Caco-2 (cell line): ENCODE data around the gene PPARA. TPM values are rescaled to one million over a fixed set of nuclear protein-coding genes. Genes with fewer than 3 reads are reported as not detected.

Experiments
- BruUV-seq: library from RNA; stranded (reverse); fragments of 400-500 nt; replicated peaks from 2 replicates; lab custom pipeline; 2021; lab: Mats Ljungman, UMichigan
- CTCF ChIA-PET: fragments of 300-600 bp; sonication (Branson Sonifier 250); formaldehyde crosslinking; loops from one replicate; lab custom pipeline; 2022; ENCODE audit warnings: antibody characterized with exemption; lab: Charles Lee
- POLR2A ChIA-PET: fragments of 300-600 bp; sonication (Branson Sonifier 250); formaldehyde crosslinking; loops from one replicate; lab custom pipeline; 2022; ENCODE audit warnings: antibody characterized with exemption; lab: Charles Lee
- DNase-seq, 2 experiments: peaks; one replicate each; pipeline versions ENCODE4 v3.0.0 to v3.0.0-alpha.2; 2020 to 2022
- H3K27me3 ChIP-seq: replicated peaks from 2 replicates; pipeline ENCODE4 v1.6.0; 2011; ENCODE audit warnings: low read length; ENCODE audit not compliant: control insufficient read depth, insufficient read depth
- H3K36me3 ChIP-seq: 2 replicates; pipeline ENCODE4 v1.5.1; 2011; ENCODE audit warnings: low read length; ENCODE audit not compliant: control insufficient read depth, insufficient read depth
- H3K4me1 ChIP-seq: fragments of 250-450 bp; sonication (Bioruptor Pico); 2 replicates; pipeline ENCODE4 v1.5.1; 2020; ENCODE audit warnings: mild to moderate bottlenecking
- H3K4me3 ChIP-seq: 2 replicates; pipeline ENCODE4 v1.5.1; 2011; ENCODE audit warnings: low read depth, mild to moderate bottlenecking, control low read depth, low read length
- H3K9me3 ChIP-seq: fragments of 250-450 bp; sonication (Bioruptor Pico); 2 replicates; pipeline ENCODE4 v1.5.1; 2020; ENCODE audit warnings: mild to moderate bottlenecking, moderate library complexity
- H3K27ac Mint-ChIP-seq: one replicate; pipeline ENCODE4 v1.8.0; 2022; ENCODE audit warnings: mixed read lengths; ENCODE audit not compliant: unreplicated experiment
- H3K27me3 Mint-ChIP-seq: one replicate; pipeline ENCODE4 v1.8.0; 2022; ENCODE audit warnings: mixed read lengths; ENCODE audit not compliant: insufficient read depth, unreplicated experiment
- H3K36me3 Mint-ChIP-seq: one replicate; pipeline ENCODE4 v1.8.0; 2022; ENCODE audit warnings: mild to moderate bottlenecking, mixed read lengths; ENCODE audit not compliant: insufficient read depth, unreplicated experiment
- H3K4me1 Mint-ChIP-seq: one replicate; pipeline ENCODE4 v1.8.0; 2022; ENCODE audit warnings: low read depth, mixed read lengths; ENCODE audit not compliant: unreplicated experiment
- H3K4me3 Mint-ChIP-seq: one replicate; pipeline ENCODE4 v1.8.0; 2022; ENCODE audit warnings: mild to moderate bottlenecking, moderate library complexity, mixed read lengths; ENCODE audit not compliant: unreplicated experiment
- H3K9me3 Mint-ChIP-seq: one replicate; pipeline ENCODE4 v1.8.0; 2022; ENCODE audit warnings: mixed read lengths; ENCODE audit not compliant: unreplicated experiment
- intact Hi-C: fragments of 100-400 bp; cut with micrococcal nuclease; formaldehyde crosslinking; loops from one replicate; pipeline ENCODE4 v1.10.0; 2022; ENCODE audit not compliant: unreplicated experiment
- total RNA-seq: library from RNA; stranded (reverse); gene quantifications from 2 replicates; pipeline ENCODE4 v1.2.3, GENCODE V29; 2022
- TF ChIP-seq, protein P1 (sequence below), 2 experiments: fragments of 200-600 bp in 1 of 2; IDR thresholded peaks; 1 replicate in 1 of 2; 2 replicates in 1 of 2; pipeline versions ENCODE4 v1.5.1 to v1.8.0; 2011 to 2022; ENCODE audit warnings: antibody characterized with exemption in 1 of 2, control low read depth in 1 of 2, inconsistent platforms in 1 of 2, low read depth in 1 of 2, low read length in 1 of 2, mild to moderate bottlenecking in 1 of 2, moderate library complexity in 1 of 2; ENCODE audit not compliant: insufficient read depth in 1 of 2, severe bottlenecking in 1 of 2, unreplicated experiment in 1 of 2

The PPARA gene
- total RNA-seq, 1 experiment from 2014 or later = 13.4 TPM

DNA sequence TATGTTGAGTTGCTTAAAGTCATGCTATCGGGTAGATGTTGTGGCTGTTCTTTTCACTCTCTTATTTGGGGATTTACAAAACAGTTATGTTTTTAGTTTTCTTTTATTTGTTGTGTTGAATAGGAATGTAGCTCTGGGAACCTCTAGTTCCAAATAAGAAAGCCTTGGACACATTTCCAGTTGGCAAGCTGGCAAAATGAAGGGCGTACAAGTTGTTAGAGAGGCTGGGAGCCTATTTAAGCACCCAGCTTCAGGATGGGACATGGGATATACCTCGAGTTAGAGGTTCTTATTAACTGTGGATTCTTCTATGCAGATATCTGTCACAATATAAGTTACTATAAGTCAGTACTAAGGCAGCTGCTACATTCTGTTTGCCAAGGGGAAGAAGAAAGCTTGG is 22.8 kb downstream of the PPARA start:
- Mint-ChIP-seq H3K9me3 (peaks cover 19% of the 10 kb centered on the region), H3K27ac (no peak overlapping the region), H3K27me3 (no peaks in the 10 kb centered on the region), H3K36me3 (peaks cover 6% of the 10 kb centered on the region), H3K4me3 (no peak overlapping the region), H3K4me1 (no peaks in the 10 kb centered on the region)
- intact Hi-C loops = no loop called here
- Histone ChIP-seq H3K27me3 (no peaks in the 10 kb centered on the region), H3K4me3 (no peak overlapping the region), H3K4me1 (no peaks in the 10 kb centered on the region), H3K9me3 (peaks cover 17% of the 10 kb centered on the region), H3K36me3 (no peaks in the 10 kb centered on the region)
- TF ChIP-seq, protein P1, sequence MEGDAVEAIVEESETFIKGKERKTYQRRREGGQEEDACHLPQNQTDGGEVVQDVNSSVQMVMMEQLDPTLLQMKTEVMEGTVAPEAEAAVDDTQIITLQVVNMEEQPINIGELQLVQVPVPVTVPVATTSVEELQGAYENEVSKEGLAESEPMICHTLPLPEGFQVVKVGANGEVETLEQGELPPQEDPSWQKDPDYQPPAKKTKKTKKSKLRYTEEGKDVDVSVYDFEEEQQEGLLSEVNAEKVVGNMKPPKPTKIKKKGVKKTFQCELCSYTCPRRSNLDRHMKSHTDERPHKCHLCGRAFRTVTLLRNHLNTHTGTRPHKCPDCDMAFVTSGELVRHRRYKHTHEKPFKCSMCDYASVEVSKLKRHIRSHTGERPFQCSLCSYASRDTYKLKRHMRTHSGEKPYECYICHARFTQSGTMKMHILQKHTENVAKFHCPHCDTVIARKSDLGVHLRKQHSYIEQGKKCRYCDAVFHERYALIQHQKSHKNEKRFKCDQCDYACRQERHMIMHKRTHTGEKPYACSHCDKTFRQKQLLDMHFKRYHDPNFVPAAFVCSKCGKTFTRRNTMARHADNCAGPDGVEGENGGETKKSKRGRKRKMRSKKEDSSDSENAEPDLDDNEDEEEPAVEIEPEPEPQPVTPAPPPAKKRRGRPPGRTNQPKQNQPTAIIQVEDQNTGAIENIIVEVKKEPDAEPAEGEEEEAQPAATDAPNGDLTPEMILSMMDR (IDR thresholded peaks at IDR 0.05; ENCODE audit: insufficient read depth in 1 of 2, low read depth in 1 of 2, low read length in 1 of 2, severe bottlenecking in 1 of 2, unreplicated experiment in 1 of 2) = no peak
- POLR2A ChIA-PET = no interaction called here
- no TSS peak for BruUV-seq
- CTCF ChIA-PET = no interaction called here
- DNase-seq = no peak

DNA sequence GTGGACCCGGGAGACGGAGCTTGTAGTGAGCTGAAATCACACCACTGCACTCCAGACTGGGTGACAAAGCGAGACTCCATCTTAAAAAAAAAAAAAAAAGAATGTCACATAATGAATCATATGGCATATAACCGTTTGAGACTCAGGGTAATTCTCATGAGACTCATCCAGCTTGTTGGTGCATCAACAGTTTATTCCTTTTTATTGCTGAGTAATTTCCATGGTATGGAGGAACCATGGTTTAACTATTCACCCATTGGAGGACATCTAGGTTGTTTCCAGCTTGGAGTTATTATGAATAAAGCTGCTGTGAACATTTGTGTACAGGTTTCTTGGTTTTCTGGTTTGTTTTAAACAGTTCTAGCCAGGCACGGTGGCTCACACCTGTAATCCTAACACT is 25.3 kb downstream of the PPARA start:
- DNase-seq = no peak
- H3K9me3 ChIP-seq = peaks cover 26% of the 10 kb centered on the region
- H3K27me3 Mint-ChIP-seq = no peaks in the 10 kb centered on the region
- POLR2A ChIA-PET = no interaction called here
- no peak overlapping the region for H3K27ac Mint-ChIP-seq
- no peak overlapping the region for H3K4me3 ChIP-seq
- intact Hi-C loops = no loop called here
- H3K36me3 ChIP-seq = no peaks in the 10 kb centered on the region
- TF ChIP-seq, protein P1 (IDR thresholded peaks at IDR 0.05; ENCODE audit: insufficient read depth in 1 of 2, low read depth in 1 of 2, low read length in 1 of 2, severe bottlenecking in 1 of 2, unreplicated experiment in 1 of 2) = no peak
- no peaks in the 10 kb centered on the region for H3K27me3 ChIP-seq
- peaks cover 3% of the 10 kb centered on the region; the same call in 1 of the 2 replicates for H3K4me1 ChIP-seq
- no peak overlapping the region for H3K4me3 Mint-ChIP-seq
- CTCF ChIA-PET = no interaction called here
- BruUV-seq = no TSS peak
- H3K4me1 Mint-ChIP-seq = no peaks in the 10 kb centered on the region
- H3K9me3 Mint-ChIP-seq = peaks cover 32% of the 10 kb centered on the region
- H3K36me3 Mint-ChIP-seq = peaks cover 21% of the 10 kb centered on the region

DNA sequence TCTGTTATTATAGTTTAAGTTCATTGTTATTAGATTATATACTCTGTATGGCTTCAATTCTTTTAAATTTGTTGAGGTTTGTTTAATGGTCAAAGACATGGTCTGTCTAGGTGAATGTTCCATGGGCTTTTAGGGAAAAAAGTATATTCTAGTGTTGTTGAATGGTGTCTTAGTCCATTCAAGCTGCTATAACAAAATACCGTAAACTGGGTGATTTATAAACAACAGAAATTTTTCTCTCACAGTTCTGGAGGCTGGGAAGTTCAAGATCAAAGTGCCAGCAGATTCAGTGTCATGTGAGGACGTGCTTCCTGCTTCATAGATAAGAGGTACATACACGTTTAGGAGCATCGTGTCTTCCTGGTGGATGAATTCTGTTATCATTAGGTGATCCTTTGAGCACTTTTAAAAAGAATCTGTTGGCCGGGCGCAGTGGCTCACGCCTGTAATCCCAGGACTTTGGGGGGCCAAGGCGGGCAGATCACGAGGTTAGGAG is 26.2 kb downstream of the PPARA start:
- intact Hi-C loops = no loop called here
- peaks cover 25% of the 10 kb centered on the region for H3K36me3 Mint-ChIP-seq
- Histone ChIP-seq H3K4me3 (no peak overlapping the region), H3K36me3 (no peaks in the 10 kb centered on the region), H3K27me3 (no peaks in the 10 kb centered on the region), H3K4me1 (peaks cover 3% of the 10 kb centered on the region; the same call in 1 of the 2 replicates), H3K9me3 (peaks cover 33% of the 10 kb centered on the region)
- H3K27me3 Mint-ChIP-seq = no peaks in the 10 kb centered on the region
- H3K4me1 Mint-ChIP-seq = no peaks in the 10 kb centered on the region
- BruUV-seq = no TSS peak
- CTCF ChIA-PET = no interaction called here
- POLR2A ChIA-PET = no interaction called here
- no peak overlapping the region for H3K27ac Mint-ChIP-seq
- peaks cover 40% of the 10 kb centered on the region for H3K9me3 Mint-ChIP-seq
- DNase-seq = no peak
- TF ChIP-seq, protein P1 (IDR thresholded peaks at IDR 0.05; ENCODE audit: insufficient read depth in 1 of 2, low read depth in 1 of 2, low read length in 1 of 2, severe bottlenecking in 1 of 2, unreplicated experiment in 1 of 2) = no peak
- no peak overlapping the region for H3K4me3 Mint-ChIP-seq
